Measurements from ENCODE around the gene SYT10.

The SYT10 gene

GRCh38 chr12:33439587-33440011 lies at the start of gene SYT10:
TSS of gene SYT10 (minus strand) at chr12:33439819. CDS start at chr12:33439522, 297 bp downstream.
- Histone ChIP-seq H3K9ac (ENCODE audit: low read length) (no peak within 1 kb of the TSS), H3K27me3 (ENCODE audit: control insufficient read depth, insufficient read depth, low read length) (no peaks in the 10 kb centered on the region), H3K4me3 (ENCODE audit: low read length) (peak within 1 kb of the TSS; percentile 77), H3K27ac (ENCODE audit: low read depth, low read length) (peak within 1 kb of the TSS; percentile 40), H3K4me1 (ENCODE audit: control insufficient read depth, insufficient read depth, low read length) (no peaks in the 10 kb centered on the region), H3K36me3 (ENCODE audit: control insufficient read depth, insufficient read depth, low read length) (no peaks in the 10 kb centered on the region)

DNA sequence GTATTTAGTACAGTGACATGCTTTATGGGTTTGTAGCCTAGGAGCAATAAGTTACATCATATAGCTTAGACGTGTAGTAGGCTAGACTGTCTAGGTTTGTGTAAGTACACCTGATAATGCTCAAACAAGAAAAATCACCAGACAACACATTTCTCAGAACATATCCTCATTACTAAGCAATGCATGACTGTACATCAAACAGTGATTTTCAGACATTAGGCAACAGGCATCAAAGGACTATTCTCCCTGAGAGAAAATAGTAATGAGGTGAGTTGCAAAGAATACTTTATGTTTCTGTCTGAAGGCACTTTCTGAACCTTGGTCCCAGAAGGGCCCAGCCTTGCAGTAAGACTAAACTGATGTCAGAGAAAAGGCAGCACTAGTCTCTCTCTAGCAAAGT lies 48.4 kb upstream of the SYT10 start:
- Histone ChIP-seq H3K4me1 (ENCODE audit: control insufficient read depth, insufficient read depth, low read length) (no peaks in the 10 kb centered on the region), H3K27me3 (ENCODE audit: control insufficient read depth, insufficient read depth, low read length) (no peaks in the 10 kb centered on the region)

GRCh38 chr12:33486058-33486457 lies 46.4 kb upstream of the SYT10 start:
- no peak overlapping the region for H3K4me3 ChIP-seq (ENCODE audit: low read length)
- H3K27ac ChIP-seq (ENCODE audit: low read depth, low read length): no peak overlapping the region
- no peaks in the 10 kb centered on the region for H3K36me3 ChIP-seq (ENCODE audit: control insufficient read depth, insufficient read depth, low read length)
- H3K9ac ChIP-seq (ENCODE audit: low read length): no peak overlapping the region
- H3K4me1 ChIP-seq (ENCODE audit: control insufficient read depth, insufficient read depth, low read length): no peaks in the 10 kb centered on the region
- H3K27me3 ChIP-seq (ENCODE audit: control insufficient read depth, insufficient read depth, low read length): no peaks in the 10 kb centered on the region

More for the DNA sequence above, 48.4 kb upstream of the SYT10 start:
- Histone ChIP-seq H3K36me3 (ENCODE audit: control insufficient read depth, insufficient read depth, low read length) (no peaks in the 10 kb centered on the region), H3K27ac (ENCODE audit: low read depth, low read length) (no peak overlapping the region), H3K9ac (ENCODE audit: low read length) (no peak overlapping the region), H3K4me3 (ENCODE audit: low read length) (no peak overlapping the region)

GRCh38 chr12:33484161-33484560 lies 44.5 kb upstream of the SYT10 start:
- H3K4me3 ChIP-seq (ENCODE audit: low read length): no peak overlapping the region
- H3K27ac ChIP-seq (ENCODE audit: low read depth, low read length): no peak overlapping the region
- no peak overlapping the region for H3K9ac ChIP-seq (ENCODE audit: low read length)
- no peaks in the 10 kb centered on the region for H3K27me3 ChIP-seq (ENCODE audit: control insufficient read depth, insufficient read depth, low read length)
- no peaks in the 10 kb centered on the region for H3K36me3 ChIP-seq (ENCODE audit: control insufficient read depth, insufficient read depth, low read length)
- no peaks in the 10 kb centered on the region for H3K4me1 ChIP-seq (ENCODE audit: control insufficient read depth, insufficient read depth, low read length)

- Histone ChIP-seq H3K27me3 (ENCODE audit: control insufficient read depth, insufficient read depth, low read length) (no peaks in the 10 kb centered on the region), H3K4me1 (ENCODE audit: control insufficient read depth, insufficient read depth, low read length) (no peaks in the 10 kb centered on the region), H3K9ac (ENCODE audit: low read length) (no peak overlapping the region), H3K36me3 (ENCODE audit: control insufficient read depth, insufficient read depth, low read length) (no peaks in the 10 kb centered on the region), H3K4me3 (ENCODE audit: low read length) (no peak overlapping the region), H3K27ac (ENCODE audit: low read depth, low read length) (no peak overlapping the region)
Observed at GRCh38 chr12:33480366-33480765, 40.7 kb upstream of the SYT10 start.

DNA sequence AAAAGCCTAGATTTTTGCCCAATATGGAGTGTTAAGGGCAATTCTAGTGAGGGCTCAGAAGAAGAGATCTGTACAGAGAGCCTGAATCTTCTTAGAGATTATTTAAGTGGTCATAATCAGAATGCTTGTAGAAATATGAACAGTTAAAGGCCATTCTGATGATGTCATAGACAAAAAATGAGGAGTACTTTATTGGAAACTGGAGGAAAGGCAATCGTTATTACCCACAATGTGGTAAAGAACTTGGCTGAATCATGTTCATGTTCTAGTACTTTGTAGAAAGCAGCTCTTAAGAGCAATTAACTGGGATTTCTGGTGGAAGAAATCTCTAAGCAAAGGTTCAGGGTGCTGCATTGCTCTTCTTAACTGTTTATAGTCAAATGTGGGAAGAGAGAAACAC lies 36.4 kb upstream of the SYT10 start:
- H3K4me3 ChIP-seq (ENCODE audit: low read length): no peak overlapping the region
- no peaks in the 10 kb centered on the region for H3K27me3 ChIP-seq (ENCODE audit: control insufficient read depth, insufficient read depth, low read length)
- H3K36me3 ChIP-seq (ENCODE audit: control insufficient read depth, insufficient read depth, low read length): no peaks in the 10 kb centered on the region
- H3K9ac ChIP-seq (ENCODE audit: low read length): no peak overlapping the region
- no peaks in the 10 kb centered on the region for H3K4me1 ChIP-seq (ENCODE audit: control insufficient read depth, insufficient read depth, low read length)
- H3K27ac ChIP-seq (ENCODE audit: low read depth, low read length): no peak overlapping the region

DNA sequence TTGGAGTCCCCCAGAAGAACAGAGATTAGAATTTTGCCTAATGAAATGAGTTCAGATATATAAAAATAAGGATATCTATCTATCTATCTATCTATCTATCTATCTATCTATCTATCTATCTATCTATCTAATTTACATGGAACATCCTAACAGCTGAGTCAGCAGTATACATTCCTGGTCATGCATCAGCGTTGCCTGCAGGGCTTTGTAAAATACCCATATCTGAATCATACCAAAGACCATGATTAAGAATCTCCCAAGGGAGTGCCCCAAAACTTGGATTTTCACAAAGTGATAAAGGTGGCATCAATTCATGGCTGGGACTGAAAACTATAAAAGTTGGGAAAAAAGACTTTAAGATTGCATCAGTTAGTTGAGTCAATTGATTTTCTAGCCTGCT lies 32.7 kb upstream of the SYT10 start:
- H3K9ac ChIP-seq (ENCODE audit: low read length): no peak overlapping the region
- no peak overlapping the region for H3K27ac ChIP-seq (ENCODE audit: low read depth, low read length)
- H3K4me1 ChIP-seq (ENCODE audit: control insufficient read depth, insufficient read depth, low read length): no peaks in the 10 kb centered on the region
- H3K36me3 ChIP-seq (ENCODE audit: control insufficient read depth, insufficient read depth, low read length): no peaks in the 10 kb centered on the region
- no peak overlapping the region for H3K4me3 ChIP-seq (ENCODE audit: low read length)
- no peaks in the 10 kb centered on the region for H3K27me3 ChIP-seq (ENCODE audit: control insufficient read depth, insufficient read depth, low read length)

- Histone ChIP-seq H3K4me1 (ENCODE audit: control insufficient read depth, insufficient read depth, low read length) (no peaks in the 10 kb centered on the region), H3K27ac (ENCODE audit: low read depth, low read length) (no peak overlapping the region), H3K36me3 (ENCODE audit: control insufficient read depth, insufficient read depth, low read length) (no peaks in the 10 kb centered on the region), H3K27me3 (ENCODE audit: control insufficient read depth, insufficient read depth, low read length) (no peaks in the 10 kb centered on the region), H3K4me3 (ENCODE audit: low read length) (no peak overlapping the region), H3K9ac (ENCODE audit: low read length) (no peak overlapping the region)
Observed at GRCh38 chr12:33455096-33455495, 15.5 kb upstream of the SYT10 start.

- Histone ChIP-seq H3K36me3 (ENCODE audit: control insufficient read depth, insufficient read depth, low read length) (no peaks in the 10 kb centered on the region), H3K27me3 (ENCODE audit: control insufficient read depth, insufficient read depth, low read length) (no peaks in the 10 kb centered on the region), H3K4me3 (ENCODE audit: low read length) (no peak overlapping the region), H3K27ac (ENCODE audit: low read depth, low read length) (no peak overlapping the region), H3K4me1 (ENCODE audit: control insufficient read depth, insufficient read depth, low read length) (no peaks in the 10 kb centered on the region), H3K9ac (ENCODE audit: low read length) (no peak overlapping the region)
Observed at GRCh38 chr12:33450480-33450879, 10.9 kb upstream of the SYT10 start.

DNA sequence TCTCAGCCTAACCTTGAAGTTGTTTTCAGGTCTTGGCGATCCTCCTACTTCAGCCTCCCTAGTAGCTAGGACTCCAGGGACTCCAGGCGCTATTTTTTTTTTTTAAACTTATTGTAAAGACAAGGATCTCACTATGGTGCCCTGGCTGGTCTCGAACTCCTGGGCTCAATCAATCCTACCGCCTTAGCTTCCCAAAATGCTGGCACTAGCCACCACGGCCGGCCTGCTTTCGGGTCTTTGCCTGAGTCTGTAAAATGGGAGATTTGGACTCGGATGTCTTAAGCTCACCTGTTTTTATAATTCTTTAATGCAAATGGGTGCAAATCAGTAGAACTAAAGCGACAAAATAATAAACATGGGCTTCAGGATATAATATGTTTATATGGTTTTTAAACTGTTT lies 858 bp upstream of the SYT10 start:
- Histone ChIP-seq H3K27me3 (ENCODE audit: control insufficient read depth, insufficient read depth, low read length) (no peaks in the 10 kb centered on the region), H3K36me3 (ENCODE audit: control insufficient read depth, insufficient read depth, low read length) (no peaks in the 10 kb centered on the region), H3K4me3 (ENCODE audit: low read length) (no peak overlapping the region), H3K27ac (ENCODE audit: low read depth, low read length) (no peak overlapping the region), H3K4me1 (ENCODE audit: control insufficient read depth, insufficient read depth, low read length) (no peaks in the 10 kb centered on the region), H3K9ac (ENCODE audit: low read length) (no peak overlapping the region)

- Histone ChIP-seq H3K4me3 (ENCODE audit: low read length) (peak overlapping the region; percentile 77), H3K27ac (ENCODE audit: low read depth, low read length) (peak overlapping the region; percentile 40), H3K27me3 (ENCODE audit: control insufficient read depth, insufficient read depth, low read length) (no peaks in the 10 kb centered on the region), H3K4me1 (ENCODE audit: control insufficient read depth, insufficient read depth, low read length) (no peaks in the 10 kb centered on the region), H3K9ac (ENCODE audit: low read length) (no peak overlapping the region), H3K36me3 (ENCODE audit: control insufficient read depth, insufficient read depth, low read length) (no peaks in the 10 kb centered on the region)
Observed at GRCh38 chr12:33438851-33439586, 600 bp downstream of the SYT10 start.

GRCh38 chr12:33438025-33438772 lies 1.4 kb downstream of the SYT10 start:
- Histone ChIP-seq H3K4me3 (ENCODE audit: low read length) (peak overlapping the region; percentile 77), H3K27ac (ENCODE audit: low read depth, low read length) (no peak overlapping the region)

GRCh38 chr12:33437598-33437997 lies 2.0 kb downstream of the SYT10 start:
- Histone ChIP-seq H3K27ac (ENCODE audit: low read depth, low read length) (no peak overlapping the region), H3K4me1 (ENCODE audit: control insufficient read depth, insufficient read depth, low read length) (no peaks in the 10 kb centered on the region), H3K36me3 (ENCODE audit: control insufficient read depth, insufficient read depth, low read length) (no peaks in the 10 kb centered on the region), H3K4me3 (ENCODE audit: low read length) (no peak overlapping the region), H3K9ac (ENCODE audit: low read length) (no peak overlapping the region), H3K27me3 (ENCODE audit: control insufficient read depth, insufficient read depth, low read length) (no peaks in the 10 kb centered on the region)

More at GRCh38 chr12:33438025-33438772, 1.4 kb downstream of the SYT10 start:
- H3K4me1 ChIP-seq (ENCODE audit: control insufficient read depth, insufficient read depth, low read length): no peaks in the 10 kb centered on the region
- H3K9ac ChIP-seq (ENCODE audit: low read length): no peak overlapping the region
- no peaks in the 10 kb centered on the region for H3K36me3 ChIP-seq (ENCODE audit: control insufficient read depth, insufficient read depth, low read length)
- H3K27me3 ChIP-seq (ENCODE audit: control insufficient read depth, insufficient read depth, low read length): no peaks in the 10 kb centered on the region

Data from rectal smooth muscle tissue (tissue), 1 donor.